GM19023 (cell line): ENCODE results near the gene CCDC90B.

Experiments
- ATAC-seq: cut with Tn5 transposase; IDR thresholded peaks from one replicate; pipeline ENCODE4 v1.9.1; 2021; ENCODE audit warnings: mild to moderate bottlenecking, moderate library complexity; ENCODE audit not compliant: unreplicated experiment

The CCDC90B gene

DNA sequence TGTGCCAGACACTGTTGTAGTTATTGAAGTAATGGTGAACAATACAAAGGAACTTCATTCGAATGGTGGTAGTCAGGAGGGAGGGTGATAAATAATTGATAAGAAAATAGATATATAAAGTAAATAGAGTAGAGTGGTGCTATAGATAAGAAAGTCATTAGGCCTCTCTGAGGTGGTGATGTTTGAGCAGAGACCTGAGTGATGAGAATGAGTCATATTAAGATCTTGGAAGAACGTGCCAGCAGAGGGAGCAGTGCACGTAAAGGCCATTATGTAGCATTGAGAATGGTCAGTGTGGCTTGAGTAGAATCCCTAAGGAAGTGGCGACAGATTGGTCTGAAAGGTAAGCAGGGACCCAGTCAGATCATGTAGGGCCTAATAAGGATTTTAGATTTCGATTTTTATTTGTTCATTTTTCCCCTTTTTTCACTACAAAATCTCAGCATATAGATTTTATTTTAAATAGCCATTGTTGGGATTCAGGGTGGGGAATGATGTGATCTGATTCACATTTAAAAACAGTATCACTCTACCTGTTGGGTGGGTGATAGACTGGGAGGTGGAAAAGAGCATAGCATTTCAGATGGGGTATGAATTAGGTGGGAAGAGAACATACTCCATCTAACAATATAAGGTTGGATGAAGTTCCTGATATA, 44.7 kb downstream of the CCDC90B start:
- no peak for ATAC-seq

DNA sequence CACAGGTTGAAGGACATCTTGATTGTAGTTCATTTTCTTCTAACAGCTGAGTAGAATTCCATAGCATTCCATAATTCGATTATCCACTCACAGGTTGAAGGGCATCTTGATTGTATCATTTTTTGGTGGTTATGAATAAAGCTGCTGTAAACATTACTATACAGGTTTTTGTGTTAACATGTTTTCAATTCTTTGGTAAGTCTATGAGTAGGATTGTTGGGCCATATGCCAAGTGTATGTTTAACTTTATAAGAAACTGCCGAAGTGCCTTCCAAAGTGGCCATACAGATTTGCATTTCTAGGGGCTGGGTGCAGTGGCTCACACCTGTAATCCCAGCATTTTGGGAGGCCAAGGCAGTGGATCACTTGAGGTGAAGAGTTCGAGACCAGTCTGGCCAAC, 48.1 kb downstream of the CCDC90B start:
- no peak for ATAC-seq

DNA sequence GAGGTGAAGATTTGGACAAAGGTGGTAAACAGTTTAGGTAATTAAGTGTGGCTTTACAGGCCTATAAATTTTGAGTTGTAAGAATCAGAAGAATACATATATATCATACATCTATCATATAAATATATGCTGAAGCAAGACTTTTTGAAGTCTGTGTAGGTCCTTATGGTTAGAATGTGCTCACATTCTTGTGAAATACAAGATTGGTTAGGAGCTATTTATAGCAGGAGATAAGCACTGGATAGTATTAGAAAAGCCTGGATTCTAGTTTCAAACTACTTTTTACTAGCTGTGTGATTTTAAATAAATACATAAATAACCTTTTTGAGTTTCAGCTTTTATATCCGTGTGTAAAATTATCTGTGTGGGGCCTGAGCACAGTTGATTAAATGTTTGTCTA, 50.3 kb downstream of the CCDC90B start:
- no peak for ATAC-seq

DNA sequence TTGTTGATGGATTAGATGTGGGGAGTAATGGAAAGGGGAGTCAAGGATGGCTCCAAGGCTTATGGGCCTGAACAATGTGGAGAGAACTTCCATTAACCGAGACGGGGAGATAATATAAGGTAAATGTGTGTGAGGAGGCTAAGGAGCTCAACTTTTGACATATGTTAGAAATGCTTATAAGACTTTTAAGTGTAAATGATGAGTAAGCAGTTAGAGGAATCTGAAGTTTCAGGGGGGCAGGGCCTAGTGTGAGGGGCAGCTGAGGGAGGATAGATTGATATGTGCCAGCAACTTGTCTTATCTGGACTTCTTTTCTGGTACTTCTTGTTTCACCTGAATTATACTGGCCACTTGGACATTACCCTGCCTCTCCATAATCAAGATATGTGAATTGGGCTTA, 62.7 kb downstream of the CCDC90B start:
- ATAC-seq: no peak

DNA sequence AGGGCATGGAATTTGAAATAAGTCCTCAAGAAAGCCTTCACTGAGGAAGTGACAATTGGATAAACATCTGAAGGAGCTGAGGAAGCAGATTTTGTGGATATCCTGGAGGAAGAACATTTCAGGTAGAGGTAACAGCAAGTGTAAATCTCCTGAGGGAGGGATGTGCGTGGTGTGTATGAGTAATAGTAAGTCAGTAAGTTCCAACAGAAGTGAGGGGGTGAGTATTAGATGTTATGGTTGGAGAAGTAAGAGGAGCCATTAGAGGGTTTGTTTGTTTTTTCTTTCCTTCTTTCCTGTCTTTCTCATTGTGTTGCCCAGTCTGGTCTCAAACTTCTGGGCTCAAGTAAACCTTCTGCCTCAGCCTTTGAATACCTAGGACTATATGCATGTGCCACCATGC, 63.7 kb downstream of the CCDC90B start:
- no peak for ATAC-seq

DNA sequence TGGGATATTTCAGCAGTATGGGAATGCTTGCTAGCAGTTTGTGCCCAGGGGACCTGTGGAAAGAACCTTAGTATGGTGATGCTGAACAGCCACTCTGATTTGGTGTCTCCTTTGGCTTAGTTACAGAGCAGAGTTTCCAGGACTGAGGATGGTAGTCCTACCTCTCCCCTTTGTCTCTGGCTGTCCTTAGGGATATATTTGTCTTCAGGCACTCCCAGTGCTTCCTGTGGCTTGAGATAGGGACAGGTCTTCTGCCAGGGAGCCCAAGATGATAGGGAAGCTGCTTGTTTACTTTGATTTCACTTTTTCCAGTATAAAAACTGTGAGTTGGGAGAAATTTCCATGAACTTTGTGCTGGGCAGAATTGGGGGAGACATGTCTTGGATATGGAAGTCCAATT, 64.5 kb downstream of the CCDC90B start:
- ATAC-seq: no peak

DNA sequence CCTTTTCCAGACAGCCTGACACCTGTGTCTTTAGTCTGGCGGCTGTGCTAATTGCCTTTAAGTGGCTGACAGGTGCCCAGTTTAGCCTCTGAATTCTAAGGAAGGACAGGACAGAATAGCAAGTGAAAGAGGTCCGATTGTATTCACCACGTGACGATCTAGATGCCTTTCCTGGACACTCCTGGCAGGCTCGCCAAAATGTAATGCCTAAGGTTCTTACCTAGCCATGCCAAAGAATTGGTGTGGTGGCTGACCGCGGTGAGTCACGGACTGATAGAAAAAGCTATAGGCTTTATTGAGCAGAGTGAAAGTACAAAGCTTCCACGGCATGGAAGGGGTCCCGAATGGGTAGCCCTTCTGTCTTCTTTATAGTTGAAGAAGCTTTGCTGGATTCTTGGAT, 65.9 kb downstream of the CCDC90B start:
- no peak for ATAC-seq

DNA sequence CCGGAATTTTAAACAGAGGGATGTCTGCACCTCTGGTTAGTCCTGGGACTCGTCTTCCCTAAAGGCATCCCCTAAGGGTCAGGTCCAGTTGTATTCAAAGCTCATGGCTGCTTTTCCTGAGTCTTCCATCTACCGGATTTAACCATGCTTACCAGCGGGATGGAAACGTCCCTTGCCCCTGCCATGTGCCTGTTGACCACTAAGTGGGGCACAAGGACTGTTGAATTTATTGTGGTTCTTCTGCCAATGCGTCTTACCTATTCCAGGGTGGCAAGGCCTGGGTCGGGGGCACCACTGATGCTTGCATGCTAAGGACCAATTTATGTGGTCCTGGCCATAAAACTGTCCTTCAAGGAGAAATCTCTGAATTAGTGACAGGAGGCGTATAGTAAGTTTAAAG, 67.1 kb downstream of the CCDC90B start:
- ATAC-seq: no peak
